Subcutaneous abdominal adipose tissue (tissue), 5 donors: ENCODE data around the gene TAF1C.
A peak's percentile ranks its signal among the peaks of the same experiment; 100 is the strongest.

Experiments used
- H3K27ac ChIP-seq: one replicate; pipeline ENCODE4 v1.7.0; 2013; ENCODE audit warnings: low read depth, mild to moderate bottlenecking, inconsistent platforms, low read length, moderate library complexity
- H3K27me3 ChIP-seq, 5 donors: one replicate each; pipeline ENCODE4 v1.7.0; 2013; ENCODE audit warnings: low read length in 5 of 5, inconsistent platforms in 1 of 5; ENCODE audit not compliant: control insufficient read depth in 5 of 5, insufficient read depth in 4 of 5
- H3K36me3 ChIP-seq, 5 donors: one replicate each; pipeline ENCODE4 v1.7.0; 2013; ENCODE audit warnings: low read length in 5 of 5; ENCODE audit not compliant: control insufficient read depth in 5 of 5, insufficient read depth in 5 of 5
- H3K4me1 ChIP-seq, 5 donors: one replicate each; pipeline ENCODE4 v1.7.0; 2013; ENCODE audit warnings: low read length in 5 of 5, mild to moderate bottlenecking in 3 of 5, moderate library complexity in 1 of 5; ENCODE audit not compliant: control insufficient read depth in 5 of 5, insufficient read depth in 5 of 5
- H3K4me3 ChIP-seq, 5 donors: one replicate each; pipeline ENCODE4 v1.7.0; 2013; ENCODE audit warnings: low read length in 5 of 5, low read depth in 1 of 5
- H3K9ac ChIP-seq, 5 donors: one replicate each; pipeline ENCODE4 v1.7.0; 2013; ENCODE audit warnings: low read length in 5 of 5, mild to moderate bottlenecking in 4 of 5, moderate library complexity in 3 of 5
- H3K9me3 ChIP-seq, 5 donors: one replicate each; pipeline ENCODE4 v1.7.0; 2013; ENCODE audit warnings: low read length in 5 of 5; ENCODE audit not compliant: control insufficient read depth in 5 of 5
- donor health status: healthy.
- donor health status: healthy.
- donor health status: healthy.
- donor health status: healthy.
- donor health status: healthy.

The TAF1C gene

DNA sequence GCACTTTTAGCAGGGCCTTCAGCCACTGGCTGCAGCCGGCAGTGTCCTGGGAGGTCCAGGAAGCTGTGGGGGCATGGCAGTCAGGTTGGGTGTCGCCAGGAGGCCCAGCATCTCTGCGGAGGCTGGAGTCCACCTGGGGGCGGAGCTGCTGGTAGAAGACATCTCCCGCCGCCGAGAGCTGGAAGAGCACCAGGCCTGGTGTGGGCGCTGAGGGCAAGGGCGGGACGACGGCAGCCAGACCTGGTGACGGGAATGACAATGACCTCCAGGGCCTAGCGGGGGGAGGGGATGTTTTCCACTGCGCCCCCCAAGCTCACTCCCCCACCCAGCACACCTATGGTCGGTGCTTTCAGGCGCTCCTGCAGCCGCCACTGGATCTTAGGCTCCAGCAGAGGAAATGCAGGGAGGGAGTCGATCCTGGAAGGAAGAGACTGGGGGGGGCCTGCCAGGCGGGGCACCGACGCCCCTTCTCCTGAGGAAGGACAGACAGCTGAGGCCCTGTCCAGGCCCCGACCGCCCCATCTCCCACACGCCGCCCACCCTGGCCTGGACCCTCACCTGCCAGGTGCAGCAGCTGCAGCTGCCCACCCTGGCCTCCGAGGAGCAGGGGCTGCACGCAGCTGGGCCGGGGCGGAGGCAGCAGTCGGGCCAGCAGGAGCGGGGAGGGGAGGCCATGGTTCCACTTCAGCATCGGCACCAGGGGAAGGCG lies 7.1 kb downstream of the TAF1C start:
- H3K4me1 ChIP-seq = peaks cover 5 to 51% (median 27%) of the 10 kb centered on the region in 5 donors

GRCh38 chr16:84178892-84179611 lies 7.8 kb downstream of the TAF1C start:
- no peak overlapping the region for H3K4me3 ChIP-seq
- H3K9me3 ChIP-seq = no peaks in the 10 kb centered on the region
- peaks cover 5 to 44% (median 27%) of the 10 kb centered on the region in 5 donors for H3K4me1 ChIP-seq
- peaks cover 0 to 64% (median 60%) of the 10 kb centered on the region in 5 donors for H3K36me3 ChIP-seq
- peak overlapping the region in 1 of 5 donors; percentile 48 for H3K9ac ChIP-seq
- no peak overlapping the region for H3K27ac ChIP-seq
- H3K27me3 ChIP-seq = no peaks in the 10 kb centered on the region

More for the DNA sequence above, 7.1 kb downstream of the TAF1C start:
- H3K27ac ChIP-seq = no peak overlapping the region
- peaks cover 0 to 72% (median 60%) of the 10 kb centered on the region in 5 donors for H3K36me3 ChIP-seq
- H3K27me3 ChIP-seq = no peaks in the 10 kb centered on the region
- H3K4me3 ChIP-seq = no peak overlapping the region
- no peak overlapping the region for H3K9ac ChIP-seq
- H3K9me3 ChIP-seq = no peaks in the 10 kb centered on the region

GRCh38 chr16:84178146-84178765 lies 8.6 kb downstream of the TAF1C start:
- no peaks in the 10 kb centered on the region for H3K27me3 ChIP-seq
- no peaks in the 10 kb centered on the region for H3K9me3 ChIP-seq
- H3K9ac ChIP-seq = peak overlapping the region in 1 of 5 donors; percentile 48
- H3K4me1 ChIP-seq = peaks cover 5 to 36% (median 27%) of the 10 kb centered on the region in 5 donors
- H3K27ac ChIP-seq = peak overlapping the region; percentile 71
- no peak overlapping the region for H3K4me3 ChIP-seq
- H3K36me3 ChIP-seq = peaks cover 0 to 58% (median 53%) of the 10 kb centered on the region in 5 donors

DNA sequence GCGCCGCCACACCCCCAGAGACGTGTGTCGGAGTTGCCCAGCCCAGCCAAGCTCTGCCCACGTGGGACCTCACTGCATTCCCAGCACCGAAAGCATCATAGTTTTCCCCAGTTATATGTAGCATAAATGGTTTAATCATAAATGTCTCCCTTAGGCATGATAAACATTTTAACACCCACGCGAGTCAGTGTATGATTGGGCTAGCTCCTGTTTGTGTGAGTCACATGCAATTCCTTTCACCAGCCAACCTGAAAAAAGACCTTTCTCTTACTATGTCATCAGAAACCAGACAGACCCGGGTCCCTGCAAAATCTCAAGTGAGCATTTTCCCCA lies 9.2 kb downstream of the TAF1C start:
- H3K36me3 ChIP-seq = peaks cover 0 to 52% (median 47%) of the 10 kb centered on the region in 5 donors
- H3K27ac ChIP-seq = peak overlapping the region; percentile 71
- H3K27me3 ChIP-seq = no peaks in the 10 kb centered on the region
- no peak overlapping the region for H3K4me3 ChIP-seq
- H3K4me1 ChIP-seq = peaks cover 5 to 32% (median 27%) of the 10 kb centered on the region in 5 donors
- peak overlapping the region in 2 of 5 donors; percentile 20 to 21 for H3K9ac ChIP-seq
- H3K9me3 ChIP-seq = no peaks in the 10 kb centered on the region

- peak overlapping the region in 3 of 5 donors; percentile 13 to 38 (median 30) for H3K9ac ChIP-seq
- H3K36me3 ChIP-seq = peaks cover 0 to 39% (median 34%) of the 10 kb centered on the region in 5 donors
- H3K4me1 ChIP-seq = peaks cover 5 to 32% (median 27%) of the 10 kb centered on the region in 5 donors
- peak overlapping the region; percentile 71 for H3K27ac ChIP-seq
- no peaks in the 10 kb centered on the region for H3K9me3 ChIP-seq
- peaks cover 0 to 5% (median 0%) of the 10 kb centered on the region in 5 donors for H3K27me3 ChIP-seq
- peak overlapping the region in 3 of 5 donors; percentile 11 to 26 (median 16) for H3K4me3 ChIP-seq
Measured at GRCh38 chr16:84176192-84177053, 10.4 kb downstream of the TAF1C start.

DNA sequence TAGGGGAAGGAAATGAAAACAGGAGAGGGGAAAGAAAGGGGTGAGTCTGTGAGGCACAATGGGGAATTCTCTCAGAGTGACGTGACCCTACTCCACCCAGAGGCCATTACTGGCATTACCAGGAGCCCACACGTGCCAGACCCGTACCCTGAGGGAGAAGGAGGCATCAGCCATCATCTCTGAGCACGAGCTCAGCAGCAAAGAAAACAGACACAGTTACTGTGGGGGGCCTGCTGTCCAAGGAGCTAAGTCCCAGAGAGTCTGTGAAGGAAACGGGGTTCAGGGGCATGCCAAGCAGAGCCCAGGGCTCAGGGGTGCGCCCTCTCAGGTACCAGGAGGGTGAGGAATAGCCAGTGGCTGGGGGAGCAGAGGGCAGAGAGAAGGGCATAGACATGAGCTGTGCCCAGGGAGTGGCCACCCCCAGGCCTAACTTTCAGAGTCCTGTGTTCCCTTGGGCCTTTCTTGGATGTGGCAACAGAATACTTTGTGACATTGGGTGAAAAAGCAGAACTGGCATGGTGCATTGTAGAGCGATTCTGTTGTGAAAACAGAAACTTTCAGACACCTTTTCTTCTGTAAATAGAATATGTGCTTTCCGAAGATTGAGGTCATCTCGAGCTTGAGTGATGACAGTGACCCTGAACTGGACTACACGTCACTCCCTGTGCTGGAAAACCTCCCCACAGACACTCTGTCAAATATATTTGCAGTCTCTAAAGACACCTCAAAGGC lies 11.3 kb downstream of the TAF1C start:
- peaks cover 0 to 5% (median 0%) of the 10 kb centered on the region in 5 donors for H3K27me3 ChIP-seq
- no peaks in the 10 kb centered on the region for H3K9me3 ChIP-seq
- no peak overlapping the region for H3K27ac ChIP-seq
- H3K4me1 ChIP-seq = peaks cover 5 to 32% (median 27%) of the 10 kb centered on the region in 5 donors
- H3K9ac ChIP-seq = peak overlapping the region in 1 of 5 donors; percentile 25
- H3K36me3 ChIP-seq = peaks cover 0 to 30% (median 25%) of the 10 kb centered on the region in 5 donors
- no peak overlapping the region for H3K4me3 ChIP-seq

GRCh38 chr16:84174396-84174795 lies 12.5 kb downstream of the TAF1C start:
- no peak overlapping the region for H3K9ac ChIP-seq
- peaks cover 5 to 32% (median 27%) of the 10 kb centered on the region in 5 donors for H3K4me1 ChIP-seq
- H3K9me3 ChIP-seq = no peaks in the 10 kb centered on the region
- H3K27ac ChIP-seq = no peak overlapping the region
- H3K4me3 ChIP-seq = no peak overlapping the region
- peaks cover 0 to 19% (median 14%) of the 10 kb centered on the region in 5 donors for H3K36me3 ChIP-seq
- peaks cover 0 to 5% (median 0%) of the 10 kb centered on the region in 5 donors for H3K27me3 ChIP-seq

- Histone ChIP-seq H3K4me1 (no peaks in the 10 kb centered on the region), H3K4me3 (no peak overlapping the region), H3K27ac (no peak overlapping the region), H3K36me3 (no peaks in the 10 kb centered on the region), H3K9me3 (no peaks in the 10 kb centered on the region), H3K27me3 (peaks cover 0 to 9% (median 5%) of the 10 kb centered on the region in 5 donors), H3K9ac (no peak overlapping the region)
Measured at GRCh38 chr16:84169765-84170310, 17.0 kb downstream of the TAF1C start.
